Activated T-cell treated with anti-CD3 and anti-CD28 coated beads, Interleukin-2, amount 50 U/mL, for 4 hours (primary cell): ENCODE results near the gene OR10AD1. TPM values are rescaled to one million over a fixed set of nuclear protein-coding genes. Genes with fewer than 3 reads are reported as not detected.
A peak's percentile ranks its signal among the peaks of the same experiment; 100 is the strongest.

Experiments
- ATAC-seq, 2 donors: fragments of 200-7000 bp; cut with Tn5 transposase; one replicate each; pipeline ENCODE4 v1.10.0; 2021
- DNase-seq: peaks from one replicate; pipeline ENCODE4 v3.0.0-alpha.2; 2020
- H3K27me3 Mint-ChIP-seq: one replicate; pipeline ENCODE4 v1.8.0; 2021; ENCODE audit warnings: low read depth, mixed read lengths
- H3K36me3 Mint-ChIP-seq: one replicate; pipeline ENCODE4 v1.8.0; 2022; ENCODE audit warnings: mixed read lengths; ENCODE audit not compliant: insufficient read depth
- H3K4me1 Mint-ChIP-seq: one replicate; pipeline ENCODE4 v1.8.0; 2021; ENCODE audit warnings: low read depth, mixed read lengths
- H3K4me3 Mint-ChIP-seq: one replicate; pipeline ENCODE4 v1.8.0; 2021; ENCODE audit warnings: mild to moderate bottlenecking, moderate library complexity, mixed read lengths
- H3K9me3 Mint-ChIP-seq: one replicate; pipeline ENCODE4 v1.8.0; 2021; ENCODE audit warnings: mixed read lengths
- total RNA-seq, 3 donors: library from RNA; stranded (reverse); gene quantifications; one replicate each; pipeline ENCODE4 v1.2.1, GENCODE V29; 2021

Gene OR10AD1
- total RNA-seq, 3 donors from 2014 or later: not detected

DNA sequence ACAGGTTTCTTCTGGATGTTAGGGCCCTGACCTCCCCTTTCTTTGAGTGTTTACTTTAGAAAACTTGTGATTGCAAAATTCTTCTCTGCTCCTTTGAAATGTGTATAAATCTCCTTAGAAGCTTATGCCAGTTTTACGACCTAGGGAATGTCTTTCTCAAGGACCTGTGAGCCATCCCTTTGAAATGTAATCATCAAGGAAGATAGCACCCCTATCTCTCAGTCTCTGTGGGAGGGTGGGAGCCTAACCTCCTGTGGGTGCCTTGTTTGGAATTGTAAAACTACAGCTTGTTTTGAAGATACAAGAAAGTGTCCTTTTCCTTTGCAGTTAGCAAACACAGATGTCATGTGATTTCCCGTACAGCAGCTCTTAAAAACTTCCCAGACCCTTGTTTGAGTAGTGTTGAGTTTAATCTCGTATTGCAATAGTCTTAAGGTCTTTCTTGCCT is 3.3 kb downstream of the OR10AD1 start:
- H3K9me3 Mint-ChIP-seq: peaks cover 32% of the 10 kb centered on the region
- H3K4me1 Mint-ChIP-seq: peaks cover 32% of the 10 kb centered on the region
- peaks cover 26% of the 10 kb centered on the region for H3K36me3 Mint-ChIP-seq
- H3K4me3 Mint-ChIP-seq: peak overlapping the region; percentile 85
- DNase-seq (no peak), ATAC-seq (no peak)
- H3K27me3 Mint-ChIP-seq: peaks cover 4% of the 10 kb centered on the region

DNA sequence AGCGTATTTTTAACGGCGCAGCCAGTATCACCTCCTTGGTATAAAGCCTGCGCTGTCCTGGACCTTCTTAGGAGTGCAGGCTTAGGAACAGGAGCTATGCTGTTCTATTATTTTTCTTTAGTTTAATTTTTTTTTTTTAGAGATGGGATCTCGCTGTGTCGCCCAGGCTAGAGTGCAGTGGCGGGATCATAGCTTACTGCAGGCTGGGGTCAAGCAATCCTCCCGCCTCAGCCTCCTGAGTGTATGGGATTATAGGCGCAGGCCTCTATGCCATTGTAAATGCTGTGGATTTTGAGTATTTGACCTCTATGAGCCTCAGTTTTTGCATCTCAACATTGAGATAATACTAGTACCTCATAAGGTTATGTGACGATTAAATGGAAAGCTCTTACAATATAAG is 4.1 kb downstream of the OR10AD1 start:
- H3K4me3 Mint-ChIP-seq: peak overlapping the region; percentile 85
- ATAC-seq (no peak), DNase-seq (no peak)
- H3K36me3 Mint-ChIP-seq: peaks cover 21% of the 10 kb centered on the region
- peaks cover 9% of the 10 kb centered on the region for H3K27me3 Mint-ChIP-seq
- peaks cover 32% of the 10 kb centered on the region for H3K4me1 Mint-ChIP-seq
- H3K9me3 Mint-ChIP-seq: peaks cover 24% of the 10 kb centered on the region

DNA sequence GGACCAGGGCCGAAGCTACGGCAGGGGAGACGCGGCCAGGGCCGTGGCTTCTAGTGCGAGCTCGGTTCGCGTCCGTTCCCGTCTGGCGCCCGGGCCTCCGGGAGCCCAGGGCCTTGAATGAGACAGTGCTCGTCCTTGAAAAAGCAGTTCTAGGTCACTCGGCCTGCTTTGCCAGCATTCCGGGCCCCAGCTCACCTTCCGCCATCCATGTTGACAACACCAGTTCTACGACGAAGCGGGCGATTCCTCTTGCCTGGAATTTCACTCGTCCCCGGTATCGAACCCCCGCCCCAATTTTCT is 4.5 kb downstream of the OR10AD1 start:
- DNase-seq (no peak), ATAC-seq (peak; percentile 29 to 32)
- Mint-ChIP-seq H3K4me3 (peak overlapping the region; percentile 85), H3K9me3 (peaks cover 20% of the 10 kb centered on the region), H3K4me1 (peaks cover 32% of the 10 kb centered on the region), H3K27me3 (peaks cover 11% of the 10 kb centered on the region), H3K36me3 (peaks cover 21% of the 10 kb centered on the region)

DNA sequence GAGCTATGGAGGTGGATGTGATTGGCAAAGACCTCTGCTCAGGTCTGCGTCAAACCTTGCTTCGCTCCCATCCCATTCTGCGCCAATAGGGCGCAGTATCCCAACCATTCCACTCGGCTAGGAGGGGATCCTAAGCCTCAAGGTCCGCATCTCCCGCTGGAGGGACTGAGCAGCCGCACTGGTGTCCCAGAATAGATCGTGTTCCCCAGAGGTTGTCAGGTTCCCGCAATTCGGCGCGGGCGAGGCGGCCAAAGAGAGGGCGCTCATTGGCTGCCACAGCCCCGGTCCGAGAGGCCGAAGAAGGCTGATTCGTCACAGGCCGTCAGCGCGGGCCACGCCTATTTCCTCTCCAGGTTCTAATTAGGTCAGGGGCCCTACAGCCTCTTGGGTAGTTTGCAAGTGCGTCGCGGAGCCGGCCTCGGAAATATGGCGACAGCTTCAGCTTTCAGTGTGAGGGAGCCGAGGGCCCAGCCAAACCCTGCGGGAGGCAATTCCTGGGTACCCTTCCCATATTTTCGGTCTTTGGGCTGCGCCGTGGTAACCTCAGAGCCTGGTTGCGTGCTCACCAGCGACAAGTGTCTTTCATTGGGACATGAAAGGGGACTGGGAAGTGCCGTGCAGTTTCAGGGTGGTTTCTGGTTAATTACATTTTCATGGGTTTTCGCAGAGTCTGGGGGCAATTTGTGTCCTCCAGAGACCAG is 5.0 kb downstream of the OR10AD1 start:
- ATAC-seq (peak; percentile 98 to 99), DNase-seq (peak; percentile 81)
- H3K4me1 Mint-ChIP-seq: peaks cover 32% of the 10 kb centered on the region
- H3K36me3 Mint-ChIP-seq: peaks cover 20% of the 10 kb centered on the region
- peaks cover 12% of the 10 kb centered on the region for H3K27me3 Mint-ChIP-seq
- peaks cover 15% of the 10 kb centered on the region for H3K9me3 Mint-ChIP-seq
- peak overlapping the region; percentile 85 for H3K4me3 Mint-ChIP-seq

DNA sequence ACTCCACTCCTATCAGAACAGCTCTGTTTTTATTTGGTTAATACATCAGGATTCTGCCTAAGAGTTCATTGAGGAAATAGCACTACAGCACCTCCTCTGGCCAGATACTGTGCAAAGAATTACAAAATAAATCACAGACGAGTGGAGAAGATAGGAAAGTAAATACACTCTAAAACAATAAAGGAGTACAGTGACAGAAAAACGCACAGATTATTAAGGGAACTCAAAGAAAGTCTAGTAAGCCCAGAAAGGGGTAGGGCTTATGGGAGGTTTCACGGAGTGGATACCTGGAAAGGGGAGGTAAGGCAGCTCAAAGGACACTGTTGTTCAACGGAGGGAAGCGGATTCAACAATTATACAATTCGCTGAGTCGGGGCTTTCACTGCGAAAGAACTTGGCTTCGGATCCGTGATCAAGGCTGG is 5.5 kb downstream of the OR10AD1 start:
- Mint-ChIP-seq H3K27me3 (peaks cover 12% of the 10 kb centered on the region), H3K36me3 (peaks cover 14% of the 10 kb centered on the region), H3K9me3 (peaks cover 9% of the 10 kb centered on the region), H3K4me3 (peak overlapping the region; percentile 85), H3K4me1 (peaks cover 32% of the 10 kb centered on the region)
- DNase-seq (no peak), ATAC-seq (peak; percentile 21 to 36)

DNA sequence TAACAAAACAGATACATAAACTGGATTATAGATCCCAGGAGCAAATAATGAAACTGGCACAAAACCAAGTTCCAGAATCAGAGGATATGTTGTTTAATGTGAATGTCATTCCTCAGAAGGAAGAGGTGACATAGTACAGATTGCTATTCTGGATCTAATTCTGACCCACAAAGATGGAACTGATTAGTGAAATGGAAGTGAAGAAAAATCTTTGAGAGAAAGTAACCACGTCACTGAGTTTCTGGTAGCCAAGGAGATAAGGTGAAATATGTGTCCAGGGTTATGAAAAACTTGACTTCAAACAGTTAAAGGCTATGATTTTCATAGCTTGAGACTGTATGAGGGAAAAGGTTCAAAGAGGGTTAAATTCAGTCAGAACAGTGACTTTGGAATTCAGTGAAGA is 8.3 kb downstream of the OR10AD1 start:
- H3K9me3 Mint-ChIP-seq: no peaks in the 10 kb centered on the region
- H3K27me3 Mint-ChIP-seq: peaks cover 17% of the 10 kb centered on the region
- no peak for ATAC-seq
- no peaks in the 10 kb centered on the region for H3K36me3 Mint-ChIP-seq
- H3K4me1 Mint-ChIP-seq: peaks cover 8% of the 10 kb centered on the region
- no peak overlapping the region for H3K4me3 Mint-ChIP-seq
- DNase-seq: no peak

DNA sequence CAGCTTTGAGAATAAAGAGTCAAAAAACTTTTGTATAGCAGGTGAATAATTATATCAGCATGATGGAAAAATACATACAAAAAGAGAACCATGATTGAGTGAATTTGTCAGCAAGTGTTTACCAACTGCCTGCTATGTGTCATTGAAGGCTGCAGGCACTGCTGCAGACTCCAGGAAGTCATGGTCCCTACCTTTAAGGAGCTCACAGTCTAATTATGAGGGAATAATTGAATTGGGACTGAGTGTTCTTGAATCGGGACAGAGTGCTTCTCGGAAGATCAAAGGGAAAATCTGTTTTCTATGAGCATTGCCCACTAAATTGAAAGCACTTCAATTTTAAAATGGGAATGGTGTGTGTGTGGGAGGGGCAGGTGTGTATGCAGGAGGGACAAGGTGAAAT is 9.5 kb downstream of the OR10AD1 start:
- ATAC-seq (no peak), DNase-seq (no peak)
- no peaks in the 10 kb centered on the region for H3K9me3 Mint-ChIP-seq
- no peak overlapping the region for H3K4me3 Mint-ChIP-seq
- H3K27me3 Mint-ChIP-seq: peaks cover 17% of the 10 kb centered on the region
- H3K36me3 Mint-ChIP-seq: no peaks in the 10 kb centered on the region
- peaks cover under 1% of the 10 kb centered on the region for H3K4me1 Mint-ChIP-seq

DNA sequence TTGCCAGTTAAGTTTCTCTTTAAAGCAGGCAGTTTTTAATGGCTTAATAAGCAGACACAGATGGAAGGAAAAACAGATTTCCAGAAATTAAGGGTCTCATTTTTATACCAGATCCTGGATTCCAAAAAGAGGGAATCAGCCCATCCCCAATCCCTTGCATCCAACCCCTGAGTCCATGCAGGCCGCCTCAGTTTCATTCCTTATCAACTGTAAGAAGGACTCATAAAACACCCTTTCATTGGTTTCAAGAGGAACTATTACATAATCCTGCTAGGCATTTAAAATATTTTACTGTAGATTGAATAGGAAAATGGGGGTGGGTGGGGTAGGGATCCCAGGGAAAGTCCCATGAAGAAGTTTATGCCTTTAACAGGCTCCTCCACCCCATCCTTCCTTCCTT is 10.2 kb downstream of the OR10AD1 start:
- H3K4me3 Mint-ChIP-seq: no peak overlapping the region
- ATAC-seq: no peak
- peaks cover 17% of the 10 kb centered on the region for H3K27me3 Mint-ChIP-seq
- no peak for DNase-seq
- no peaks in the 10 kb centered on the region for H3K4me1 Mint-ChIP-seq
- H3K36me3 Mint-ChIP-seq: no peaks in the 10 kb centered on the region
- no peaks in the 10 kb centered on the region for H3K9me3 Mint-ChIP-seq

DNA sequence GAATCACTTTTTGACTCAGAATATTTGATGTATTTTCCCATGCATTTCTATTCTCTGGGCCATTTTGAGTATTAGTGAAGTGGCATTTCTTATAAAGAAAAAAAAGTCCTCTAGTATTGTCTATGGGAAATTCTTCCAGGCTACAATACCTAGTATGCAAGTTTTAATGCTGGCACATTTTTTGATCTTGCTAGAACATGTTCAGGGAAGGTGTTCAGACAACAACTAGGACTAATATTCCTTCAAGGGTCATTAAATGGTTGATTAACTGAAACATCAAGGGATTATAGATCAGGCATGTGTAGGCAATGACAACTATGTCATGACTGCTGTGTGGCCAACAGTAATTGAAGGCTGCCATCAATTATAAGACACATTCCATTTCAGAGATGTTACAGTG is 12.0 kb downstream of the OR10AD1 start:
- H3K4me1 Mint-ChIP-seq: no peaks in the 10 kb centered on the region
- DNase-seq: no peak
- H3K27me3 Mint-ChIP-seq: peaks cover 17% of the 10 kb centered on the region
- H3K9me3 Mint-ChIP-seq: no peaks in the 10 kb centered on the region
- no peak overlapping the region for H3K4me3 Mint-ChIP-seq
- H3K36me3 Mint-ChIP-seq: no peaks in the 10 kb centered on the region
- ATAC-seq: no peak

DNA sequence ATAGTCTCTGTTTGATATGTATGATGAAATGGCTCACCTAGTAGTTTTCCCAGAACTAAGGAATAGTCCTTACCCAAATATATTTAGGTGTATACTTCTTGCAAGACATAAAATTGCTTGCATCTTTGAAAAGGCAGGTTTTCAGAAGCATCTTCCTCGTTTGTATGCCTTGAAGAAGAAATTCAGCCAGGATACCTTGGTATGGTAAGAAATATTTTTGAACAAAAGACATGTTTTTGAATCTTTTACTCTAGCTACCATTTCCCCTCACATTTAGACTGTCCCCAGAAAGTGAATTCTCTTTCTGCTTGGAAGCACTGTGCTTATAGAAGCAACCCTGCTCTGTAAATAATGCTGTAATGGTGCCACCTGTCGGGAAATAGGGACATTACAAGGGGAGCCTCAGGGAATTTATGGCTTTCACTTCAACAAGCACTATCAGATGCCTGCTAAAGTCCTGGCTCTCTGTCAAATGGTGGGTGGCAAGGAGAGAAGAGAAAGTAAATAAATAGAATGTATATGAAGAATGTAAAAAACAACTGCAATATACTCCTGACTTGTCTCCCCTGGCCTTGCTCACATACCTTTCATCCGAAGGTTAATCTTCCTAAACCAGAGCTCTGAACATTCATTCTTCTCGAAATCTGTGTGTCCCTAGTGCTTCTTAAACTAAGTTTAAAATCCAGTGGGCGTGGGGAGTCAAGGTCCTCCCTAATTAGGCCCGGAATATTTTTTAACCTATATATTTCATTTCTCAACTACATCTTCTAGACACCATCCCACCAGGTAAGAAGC is 13.6 kb downstream of the OR10AD1 start:
- DNase-seq (peak; percentile 64), ATAC-seq (peak; percentile 67 to 72)
- Mint-ChIP-seq H3K27me3 (peaks cover 27% of the 10 kb centered on the region), H3K36me3 (no peaks in the 10 kb centered on the region), H3K9me3 (no peaks in the 10 kb centered on the region), H3K4me3 (no peak overlapping the region), H3K4me1 (peaks cover 2% of the 10 kb centered on the region)

DNA sequence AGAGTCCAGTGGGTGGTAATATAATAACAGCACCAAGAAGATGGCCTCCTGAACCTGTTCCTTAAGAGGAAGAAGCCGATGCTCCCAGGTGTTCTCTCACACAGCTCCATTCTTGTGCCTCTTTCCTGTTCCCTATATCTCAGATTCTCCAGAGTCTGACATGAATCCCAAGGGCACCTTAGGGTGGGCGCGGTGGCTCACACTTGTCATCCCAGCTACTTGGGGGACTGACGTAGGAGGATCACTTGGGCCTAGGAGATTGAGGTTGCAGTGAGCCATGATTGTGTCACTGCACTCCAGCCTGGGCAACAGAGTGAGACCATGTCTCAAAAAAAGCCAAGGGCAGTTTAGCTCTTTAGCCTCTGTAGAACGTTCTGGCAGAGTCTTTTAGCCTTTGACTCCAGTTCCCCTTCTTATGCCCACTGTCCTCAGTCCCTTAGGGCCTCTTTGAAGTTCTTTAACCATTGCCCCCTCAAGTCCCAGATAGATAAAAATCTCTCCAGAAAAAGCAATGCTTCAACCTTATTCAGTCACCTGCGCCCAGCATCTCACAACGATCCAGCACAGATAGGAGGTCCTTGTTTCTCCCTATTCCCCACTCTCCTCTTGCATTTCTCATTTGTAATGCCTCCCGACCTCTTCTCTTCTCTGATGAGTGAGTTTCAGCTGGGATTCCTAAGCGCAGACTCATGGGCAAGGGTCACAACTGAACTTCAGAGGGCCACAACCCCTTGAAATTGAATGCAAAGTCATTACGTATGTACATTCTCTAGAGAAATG is 15.0 kb downstream of the OR10AD1 start:
- no peaks in the 10 kb centered on the region for H3K36me3 Mint-ChIP-seq
- ATAC-seq (no peak), DNase-seq (no peak)
- H3K9me3 Mint-ChIP-seq: no peaks in the 10 kb centered on the region
- H3K27me3 Mint-ChIP-seq: peaks cover 23% of the 10 kb centered on the region
- H3K4me3 Mint-ChIP-seq: no peak overlapping the region
- H3K4me1 Mint-ChIP-seq: peaks cover 9% of the 10 kb centered on the region

DNA sequence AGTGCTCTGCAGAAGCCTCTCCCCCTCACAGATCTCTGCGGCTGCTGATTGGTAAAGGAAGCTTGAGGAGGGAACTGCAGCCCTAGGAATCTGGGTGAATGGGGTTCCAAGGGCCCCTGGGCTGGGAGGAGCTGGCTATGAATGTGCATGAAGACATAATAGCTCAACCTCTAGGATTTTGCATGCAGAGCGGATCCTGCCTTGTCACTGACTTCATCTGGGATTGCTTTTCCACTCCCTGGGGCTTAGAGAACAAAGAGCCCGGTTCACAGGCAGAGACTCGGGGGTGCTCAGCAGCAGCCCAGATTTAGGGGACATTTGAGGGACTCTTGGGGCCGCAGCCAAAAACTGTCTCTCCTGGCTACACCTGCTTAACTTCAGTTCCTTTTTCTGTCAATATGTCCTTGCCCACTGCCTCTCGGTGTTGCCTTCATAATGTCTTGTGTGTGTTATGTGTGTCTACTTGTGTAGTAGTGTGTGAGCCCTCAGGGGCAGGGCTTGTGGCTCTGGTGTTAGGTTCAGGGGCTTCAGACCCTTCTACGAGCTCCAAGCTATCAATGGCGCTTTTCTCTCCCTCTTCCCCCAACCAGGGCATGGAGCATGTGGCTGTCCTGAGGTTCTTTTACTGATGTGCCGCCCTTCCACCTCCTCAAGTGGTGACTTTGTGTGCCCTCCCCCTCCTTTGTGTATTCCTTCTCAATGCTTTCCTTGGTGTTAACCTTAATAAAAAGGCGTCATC is 17.7 kb downstream of the OR10AD1 start:
- no peak overlapping the region for H3K4me3 Mint-ChIP-seq
- no peaks in the 10 kb centered on the region for H3K9me3 Mint-ChIP-seq
- DNase-seq (no peak), ATAC-seq (no peak)
- H3K36me3 Mint-ChIP-seq: no peaks in the 10 kb centered on the region
- peaks cover 24% of the 10 kb centered on the region for H3K4me1 Mint-ChIP-seq
- peaks cover 23% of the 10 kb centered on the region for H3K27me3 Mint-ChIP-seq

DNA sequence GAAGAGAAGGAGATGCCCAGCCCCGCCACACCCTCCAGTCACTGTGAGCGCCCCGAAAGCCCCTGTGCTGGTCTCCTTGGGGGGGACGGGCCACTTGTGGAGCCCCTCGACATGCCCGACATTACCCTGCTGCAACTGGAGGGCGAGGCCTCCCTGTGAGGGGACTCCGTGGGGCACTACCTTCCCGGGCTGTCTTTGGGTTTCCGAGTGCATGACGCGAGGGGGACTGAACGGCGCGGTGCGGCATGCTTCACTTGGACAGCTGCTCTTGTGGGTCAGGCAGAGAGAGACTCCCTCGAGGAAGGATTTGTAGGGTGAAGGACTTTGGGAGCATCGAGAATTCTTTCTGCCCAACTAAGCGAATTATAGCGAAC is 18.6 kb downstream of the OR10AD1 start:
- Mint-ChIP-seq H3K4me3 (peak overlapping the region; percentile 91), H3K4me1 (peaks cover 24% of the 10 kb centered on the region), H3K36me3 (no peaks in the 10 kb centered on the region), H3K9me3 (no peaks in the 10 kb centered on the region), H3K27me3 (peaks cover 23% of the 10 kb centered on the region)
- ATAC-seq (no peak), DNase-seq (no peak)
